Sigmoid colon (tissue), 7 donors: ENCODE data around the gene GATA2. TPM values are rescaled to one million over a fixed set of nuclear protein-coding genes. Genes with fewer than 3 reads are reported as not detected.
A peak's percentile ranks its signal among the peaks of the same experiment; 100 is the strongest.

Experiments used
- DNase-seq: peaks from one replicate; pipeline ENCODE4 v3.0.0-alpha.2; 2019
- H3K27ac ChIP-seq, 4 donors: fragments of 200-600 bp; sonication (generic); one replicate each; pipeline ENCODE4 v1.5.1; 2016 to 2019; ENCODE audit warnings: mild to moderate bottlenecking in 1 of 4
- H3K27me3 ChIP-seq, 3 donors: fragments of 200-600 bp; sonication (generic); one replicate each; pipeline ENCODE4 v1.5.1; 2019; ENCODE audit warnings: mild to moderate bottlenecking in 1 of 3
- H3K36me3 ChIP-seq, 4 donors: fragments of 200-600 bp; sonication (generic); one replicate each; pipeline ENCODE4 v1.5.1; 2016 to 2019
- H3K4me1 ChIP-seq, 4 donors: fragments of 200-600 bp; sonication (generic); one replicate each; pipeline ENCODE4 v1.5.1; 2017 to 2019
- H3K4me3 ChIP-seq, 4 donors: fragments of 200-600 bp; sonication (generic); one replicate each; pipeline ENCODE4 v1.5.1; 2017 to 2019; ENCODE audit warnings: mild to moderate bottlenecking in 2 of 4, moderate library complexity in 1 of 4
- H3K9me3 ChIP-seq, 4 donors: fragments of 200-600 bp in 3 of 4; sonication (generic) in 3 of 4; one replicate each; pipeline versions ENCODE4 v1.5.1 to v1.6.1; 2013 to 2019
- CTCF ChIP-seq, 4 experiments: fragments of 450-650 bp in 3 of 4; fragments of 200-600 bp in 1 of 4; IDR thresholded peaks; one replicate each; pipeline ENCODE4 v1.5.1; 2016 to 2019; ENCODE audit warnings: antibody characterized with exemption in 4 of 4, mild to moderate bottlenecking in 3 of 4, moderate library complexity in 2 of 4
- EP300 ChIP-seq, 4 donors: sonication (generic); formaldehyde crosslinking; IDR thresholded peaks; one replicate each; pipeline ENCODE4 v1.6.1; 2017; ENCODE audit warnings: antibody characterized with exemption in 4 of 4
- POLR2A ChIP-seq, 2 donors: fragments of 450-650 bp; IDR thresholded peaks; one replicate each; pipeline ENCODE4 v1.6.1; 2016; ENCODE audit warnings: antibody characterized with exemption in 2 of 2, mild to moderate bottlenecking in 2 of 2, moderate library complexity in 2 of 2
- POLR2AphosphoS5 ChIP-seq, 4 donors: sonication (generic); formaldehyde crosslinking; IDR thresholded peaks; one replicate each; pipeline ENCODE4 v1.6.1; 2017; ENCODE audit warnings: antibody characterized with exemption in 4 of 4
- WGBS, 2 donors: extraction: QIAGEN DNeasy Blood & Tissue Kit; methylation state at CpG; one replicate each; pipeline ENCODE4 v1.1.7; 2013; 5-methylcytosine and 5-hydroxymethylcytosine counted together
- intact Hi-C: fragments of 100-400 bp; cut with DNase I; formaldehyde crosslinking; loops from one replicate; pipeline ENCODE4 v1.15.1; 2023
- polyA plus RNA-seq, 3 donors: library from polyadenylated mRNA; stranded (reverse); fragments of 200-250 nt; gene quantifications; one replicate each; pipeline ENCODE4 v1.2.3, GENCODE V29; 2013
- total RNA-seq, 4 donors: library from RNA; depleted of rRNA; stranded (reverse); fragments of >200 nt; gene quantifications; one replicate each; pipeline ENCODE4 v1.1.0, GENCODE V29; 2016
- donor health status: healthy with polysubstance abuse.
- donor health status: Bipolar disorder and iron deficiency.
- donor health status: healthy.

Gene GATA2
- total and polyA plus RNA-seq, 7 donors = 0.46 to 6.6 (median 3.5) TPM

- DNase-seq = no peak
- Histone ChIP-seq H3K27ac (no peak overlapping the region), H3K27me3 (peaks cover 84 to 100% (median 99%) of the 10 kb centered on the region in 3 donors), H3K36me3 (no peaks in the 10 kb centered on the region), H3K4me3 (peak overlapping the region in 3 of 4 donors; percentile 3 to 54 (median 22)), H3K4me1 (peaks cover 0 to 63% (median 53%) of the 10 kb centered on the region in 4 donors), H3K9me3 (no peaks in the 10 kb centered on the region)
- intact Hi-C loops = no loop called here
- TF ChIP-seq CTCF (IDR thresholded peaks at IDR 0.05) (no peak), POLR2A (IDR thresholded peaks at IDR 0.05) (no peak), EP300 (IDR thresholded peaks at IDR 0.05) (no peak)
- 34 to 44% methylated on average over 29 of the region's 29 CpGs for WGBS, 2 donors
These were observed 7.5 kb downstream of the GATA2 start for GRCh38 chr3:128485282-128486204.

GRCh38 chr3:128484404-128485281 is 8.4 kb downstream of the GATA2 start:
- no peak for DNase-seq
- no peak for TF ChIP-seq CTCF (IDR thresholded peaks at IDR 0.05)
- no peak for TF ChIP-seq EP300 (IDR thresholded peaks at IDR 0.05)
- TF ChIP-seq POLR2AphosphoS5 (IDR thresholded peaks at IDR 0.05) = no peak
- no peak for TF ChIP-seq POLR2A (IDR thresholded peaks at IDR 0.05)
- Histone ChIP-seq H3K4me1 (peaks cover 0 to 54% (median 44%) of the 10 kb centered on the region in 4 donors), H3K27ac (peak overlapping the region in 2 of 4 donors; percentile 38 to 42), H3K4me3 (peak overlapping the region in 1 of 4 donors; percentile 22), H3K9me3 (no peaks in the 10 kb centered on the region), H3K36me3 (no peaks in the 10 kb centered on the region), H3K27me3 (peaks cover 75 to 100% (median 94%) of the 10 kb centered on the region in 3 donors)
- intact Hi-C loops = no loop called here
- 18 to 29% methylated on average over 16 of the region's 16 CpGs for WGBS, 2 donors

GRCh38 chr3:128483657-128484403 is 9.2 kb downstream of the GATA2 start:
- Histone ChIP-seq H3K9me3 (no peaks in the 10 kb centered on the region), H3K4me1 (peaks cover 0 to 46% (median 36%) of the 10 kb centered on the region in 4 donors), H3K27ac (peak overlapping the region; percentile 20 to 42 (median 32)), H3K36me3 (no peaks in the 10 kb centered on the region), H3K27me3 (peaks cover 67 to 100% (median 90%) of the 10 kb centered on the region in 3 donors), H3K4me3 (peak overlapping the region in 1 of 4 donors; percentile 22)
- WGBS, 2 donors = 14 to 15% methylated on average over 26 of the region's 26 CpGs
- peak; percentile 9 to 72 (median 44) for TF ChIP-seq POLR2AphosphoS5 (IDR thresholded peaks at IDR 0.05)
- no peak for TF ChIP-seq POLR2A (IDR thresholded peaks at IDR 0.05)
- no peak for DNase-seq
- intact Hi-C loops = no loop called here

GRCh38 chr3:128482666-128483656 is 10.0 kb downstream of the GATA2 start:
- H3K4me3 ChIP-seq = peak overlapping the region in 1 of 4 donors; percentile 22
- no peaks in the 10 kb centered on the region for H3K36me3 ChIP-seq
- no peak for DNase-seq
- peaks cover 58 to 100% (median 90%) of the 10 kb centered on the region in 3 donors for H3K27me3 ChIP-seq
- H3K4me1 ChIP-seq = peaks cover 0 to 37% (median 27%) of the 10 kb centered on the region in 4 donors
- intact Hi-C loops = no loop called here
- no peaks in the 10 kb centered on the region for H3K9me3 ChIP-seq
- WGBS, 2 donors = 9 to 11% methylated on average over 33 of the region's 33 CpGs
- no peak for TF ChIP-seq CTCF (IDR thresholded peaks at IDR 0.05)
- peak in 3 of 4 donors; percentile 35 to 53 (median 37) for TF ChIP-seq POLR2AphosphoS5 (IDR thresholded peaks at IDR 0.05)
- peak overlapping the region; percentile 20 to 42 (median 32) for H3K27ac ChIP-seq
